Esophagus squamous epithelium (tissue), 5 donors: ENCODE measurements around the gene GALNT14. TPM values are rescaled to one million over a fixed set of nuclear protein-coding genes. Genes with fewer than 3 reads are reported as not detected.

Source experiments
- DNase-seq: peaks from one replicate; lab custom pipeline; 2025; lab: John Stamatoyannopoulos, UW
- H3K27ac ChIP-seq, 4 donors: fragments of 200-600 bp; sonication (generic); one replicate each; pipeline ENCODE4 v1.5.1; 2016 to 2019; ENCODE audit warnings: mild to moderate bottlenecking in 1 of 4
- H3K27me3 ChIP-seq, 4 donors: fragments of 200-600 bp; sonication (generic); 1 replicate in 3 of 4; 2 replicates in 1 of 4; pipeline versions ENCODE4 v1.5.1 to v1.6.0; 2017 to 2021; ENCODE audit warnings: antibody characterized with exemption in 1 of 4
- H3K36me3 ChIP-seq, 3 donors: fragments of 200-600 bp; sonication (generic); one replicate each; pipeline ENCODE4 v1.5.1; 2016 to 2019
- H3K4me1 ChIP-seq, 3 donors: fragments of 200-600 bp; sonication (generic); one replicate each; pipeline ENCODE4 v1.5.1; 2017 to 2019
- H3K4me3 ChIP-seq, 4 donors: fragments of 200-600 bp; sonication (generic); 1 replicate in 3 of 4; 2 replicates in 1 of 4; pipeline ENCODE4 v1.5.1; 2016 to 2019; ENCODE audit warnings: mild to moderate bottlenecking in 2 of 4, moderate library complexity in 1 of 4
- H3K9me3 ChIP-seq, 3 donors: fragments of 200-600 bp; sonication (generic); one replicate each; pipeline ENCODE4 v1.5.1; 2016 to 2019
- CTCF ChIP-seq, 6 experiments: fragments of 450-650 bp in 4 of 6; fragments of 200-600 bp in 2 of 6; sonication (generic) in 2 of 6; IDR thresholded peaks; one replicate each; pipeline ENCODE4 v1.5.1; 2016 to 2019; ENCODE audit warnings: antibody characterized with exemption in 6 of 6, mild to moderate bottlenecking in 4 of 6, moderate library complexity in 4 of 6
- POLR2A ChIP-seq, 4 donors: fragments of 450-650 bp; IDR thresholded peaks; one replicate each; pipeline ENCODE4 v1.6.1; 2017; ENCODE audit warnings: antibody characterized with exemption in 4 of 4, mild to moderate bottlenecking in 4 of 4, moderate library complexity in 3 of 4
- WGBS, 2 donors: methylation state at CpG; one replicate each; pipeline ENCODE4 v1.1.5; 2018; 5-methylcytosine and 5-hydroxymethylcytosine counted together
- intact Hi-C: fragments of 100-400 bp; cut with DNase I; formaldehyde crosslinking; loops from one replicate; pipeline ENCODE4 v1.15.0; 2022
- total RNA-seq, 4 donors: library from RNA; depleted of rRNA; stranded (reverse); fragments of >200 nt; gene quantifications; one replicate each; pipeline ENCODE4 v1.1.0, GENCODE V29; 2016
- donor health status: DM: yes; HTN: yes; CAD: no.

GALNT14 gene
- total RNA-seq, 4 donors from 2014 or later: 18.6 to 29.0 (median 21.3) TPM

GRCh38 chr2:30877833-30878232, 260.4 kb downstream of the GALNT14 start:
- H3K36me3 ChIP-seq: no peaks in the 10 kb centered on the region
- H3K27ac ChIP-seq: no peak overlapping the region
- H3K4me1 ChIP-seq: peaks cover 0 to 4% (median 1%) of the 10 kb centered on the region in 3 donors
- no peak for TF ChIP-seq CTCF (IDR thresholded peaks at IDR 0.05)
- TF ChIP-seq POLR2A (IDR thresholded peaks at IDR 0.05): no peak
- no peaks in the 10 kb centered on the region for H3K9me3 ChIP-seq
- H3K27me3 ChIP-seq: peaks cover 0 to 6% (median 0%) of the 10 kb centered on the region in 4 donors
- no peak overlapping the region for H3K4me3 ChIP-seq
- WGBS, 2 donors: 52 to 55% methylated on average over 2 of the region's 2 CpGs
- intact Hi-C loops: no loop called here
- no peak for DNase-seq

- 54 to 56% methylated on average over 2 of the region's 2 CpGs for WGBS, 2 donors
- intact Hi-C loops: no loop called here
- H3K36me3 ChIP-seq: no peaks in the 10 kb centered on the region
- no peak overlapping the region for H3K4me3 ChIP-seq
- peaks cover 0 to 21% (median 10%) of the 10 kb centered on the region in 3 donors for H3K4me1 ChIP-seq
- TF ChIP-seq POLR2A (IDR thresholded peaks at IDR 0.05): no peak
- TF ChIP-seq CTCF (IDR thresholded peaks at IDR 0.05): no peak
- peak overlapping the region in 1 of 4 donors; percentile 16 for H3K27ac ChIP-seq
- no peaks in the 10 kb centered on the region for H3K27me3 ChIP-seq
- H3K9me3 ChIP-seq: no peaks in the 10 kb centered on the region
- DNase-seq: no peak
Measured at GRCh38 chr2:30872797-30873196, 265.4 kb downstream of the GALNT14 start.

- DNase-seq: no peak
- H3K4me1 ChIP-seq: peaks cover 0 to 21% (median 10%) of the 10 kb centered on the region in 3 donors
- H3K36me3 ChIP-seq: no peaks in the 10 kb centered on the region
- no peaks in the 10 kb centered on the region for H3K27me3 ChIP-seq
- TF ChIP-seq POLR2A (IDR thresholded peaks at IDR 0.05) (no peak), CTCF (IDR thresholded peaks at IDR 0.05) (no peak)
- intact Hi-C loops: no loop called here
- WGBS, 2 donors: 14 to 15% methylated on average over 5 to 6 of the region's 6 CpGs
- no peak overlapping the region for H3K4me3 ChIP-seq
- H3K27ac ChIP-seq: peak overlapping the region in 1 of 4 donors; percentile 16
- no peaks in the 10 kb centered on the region for H3K9me3 ChIP-seq
Measured at GRCh38 chr2:30871980-30872789, 266.1 kb downstream of the GALNT14 start.

- WGBS, 2 donors: 38 to 42% methylated on average over 3 of the region's 3 CpGs
Measured at GRCh38 chr2:30871440-30871839, 266.8 kb downstream of the GALNT14 start.

More at GRCh38 chr2:30871440-30871839, 266.8 kb downstream of the GALNT14 start:
- H3K27ac ChIP-seq: no peak overlapping the region
- no peak overlapping the region for H3K4me3 ChIP-seq
- no peaks in the 10 kb centered on the region for H3K9me3 ChIP-seq
- H3K27me3 ChIP-seq: no peaks in the 10 kb centered on the region
- DNase-seq: no peak
- intact Hi-C loops: no loop called here
- peaks cover 0 to 21% (median 10%) of the 10 kb centered on the region in 3 donors for H3K4me1 ChIP-seq
- H3K36me3 ChIP-seq: no peaks in the 10 kb centered on the region
- no peak for TF ChIP-seq POLR2A (IDR thresholded peaks at IDR 0.05)
- TF ChIP-seq CTCF (IDR thresholded peaks at IDR 0.05): no peak
